ENCODE results near the gene GZMB. TPM values are rescaled to one million over a fixed set of nuclear protein-coding genes. Genes with fewer than 3 reads are reported as not detected.

Gene GZMB
- total RNA-seq, 2 donors from 2014 or later, result not detected

GRCh38 chr14:24678801-24679247 lies 44.8 kb upstream of the GZMB start:
- no peaks in the 10 kb centered on the region for H3K36me3 ChIP-seq (replicated peaks in 1 of 2; ENCODE audit: insufficient read depth in 1 of 2, low read depth in 2 of 2)
- no peaks in the 10 kb centered on the region for H3K27me3 ChIP-seq
- no peak overlapping the region for H3K27ac ChIP-seq
- no peaks in the 10 kb centered on the region for H3K4me1 ChIP-seq
- intact Hi-C loops (cut with DNase I), result no loop called here
- H3K9me3 ChIP-seq, result no peaks in the 10 kb centered on the region
- H3K4me3 ChIP-seq, result no peak overlapping the region
- ATAC-seq (peak; percentile 97), DNase-seq (peak; percentile 76 to 87 (median 80))
- TF ChIP-seq POLR2A (IDR thresholded peaks at IDR 0.05) (no peak), CTCF (IDR thresholded peaks at IDR 0.05) (peak; percentile 95 to 99 (median 98))
- 1% methylated on average over 11 of the region's 11 CpGs for WGBS, 2 donors

GRCh38 chr14:24677956-24678355 lies 44.0 kb upstream of the GZMB start:
- no peaks in the 10 kb centered on the region for H3K36me3 ChIP-seq (replicated peaks in 1 of 2; ENCODE audit: insufficient read depth in 1 of 2, low read depth in 2 of 2)
- 70 to 96% methylated on average over 1 of the region's 1 CpG for WGBS, 2 donors
- no peak overlapping the region for H3K27ac ChIP-seq
- DNase-seq (no peak), ATAC-seq (no peak)
- TF ChIP-seq CTCF (IDR thresholded peaks at IDR 0.05), result no peak
- TF ChIP-seq POLR2A (IDR thresholded peaks at IDR 0.05), result no peak
- H3K9me3 ChIP-seq, result no peaks in the 10 kb centered on the region
- no peaks in the 10 kb centered on the region for H3K27me3 ChIP-seq
- no peaks in the 10 kb centered on the region for H3K4me1 ChIP-seq
- intact Hi-C loops (cut with DNase I), result no loop called here
- H3K4me3 ChIP-seq, result no peak overlapping the region

- 30 to 42% methylated on average over 5 of the region's 5 CpGs for WGBS, 2 donors
These were observed 40.4 kb upstream of the GZMB start for GRCh38 chr14:24674204-24674970.

GRCh38 chr14:24673534-24674203 lies 39.7 kb upstream of the GZMB start:
- Histone ChIP-seq H3K4me3 (no peak overlapping the region), H3K27me3 (no peaks in the 10 kb centered on the region), H3K27ac (no peak overlapping the region), H3K9me3 (no peaks in the 10 kb centered on the region), H3K4me1 (no peaks in the 10 kb centered on the region), H3K36me3 (replicated peaks in 1 of 2; ENCODE audit: insufficient read depth in 1 of 2, low read depth in 2 of 2) (no peaks in the 10 kb centered on the region)
- WGBS, 2 donors, result 50 to 78% methylated on average over 9 of the region's 9 CpGs
- no peak for TF ChIP-seq CTCF (IDR thresholded peaks at IDR 0.05)
- TF ChIP-seq POLR2A (IDR thresholded peaks at IDR 0.05), result no peak
- ATAC-seq (no peak), DNase-seq (peak in 1 of 4 donors; percentile 14)
- intact Hi-C loops (cut with DNase I), result no loop called here

More at GRCh38 chr14:24674204-24674970, 40.4 kb upstream of the GZMB start:
- H3K4me3 ChIP-seq, result no peak overlapping the region
- no peaks in the 10 kb centered on the region for H3K36me3 ChIP-seq (replicated peaks in 1 of 2; ENCODE audit: insufficient read depth in 1 of 2, low read depth in 2 of 2)
- no peaks in the 10 kb centered on the region for H3K9me3 ChIP-seq
- no peak for DNase-seq
- no peak for ATAC-seq
- no peaks in the 10 kb centered on the region for H3K27me3 ChIP-seq
- intact Hi-C loops (cut with DNase I), result no loop called here
- TF ChIP-seq POLR2A (IDR thresholded peaks at IDR 0.05) (no peak), CTCF (IDR thresholded peaks at IDR 0.05) (no peak)
- H3K4me1 ChIP-seq, result no peaks in the 10 kb centered on the region
- H3K27ac ChIP-seq, result no peak overlapping the region
